GDM1 (cell line): Measurements from ENCODE around the gene NCKAP5.
"Not testable (repeated sequence)": the region's sequence is repeated elsewhere in the genome, so short reads cannot be mapped to it uniquely, and the experiment has no call there.

Experiments used
- DNase-seq: peaks from one replicate; lab custom pipeline; 2025; lab: John Stamatoyannopoulos, UW

NCKAP5 gene

DNA sequence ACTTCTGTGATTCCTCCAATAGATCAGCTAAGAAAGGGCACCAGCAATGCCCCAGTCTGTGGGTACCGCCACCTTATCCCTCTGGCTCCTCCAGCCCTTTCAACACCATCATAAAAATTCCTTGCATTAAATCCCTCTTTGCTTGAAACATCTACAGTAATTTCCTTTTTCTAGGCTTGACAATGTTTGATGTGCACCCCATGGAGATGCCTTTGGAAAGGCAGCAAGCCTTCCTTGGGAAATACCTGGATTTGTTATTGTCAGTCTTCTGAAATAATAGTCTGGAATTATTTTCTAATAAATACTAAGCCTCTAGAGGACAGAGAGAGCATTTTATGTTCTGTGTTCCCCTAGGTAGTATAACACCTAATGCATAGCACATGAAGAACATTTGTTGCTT lies 46.1 kb downstream of the NCKAP5 start:
- DNase-seq = no peak

DNA sequence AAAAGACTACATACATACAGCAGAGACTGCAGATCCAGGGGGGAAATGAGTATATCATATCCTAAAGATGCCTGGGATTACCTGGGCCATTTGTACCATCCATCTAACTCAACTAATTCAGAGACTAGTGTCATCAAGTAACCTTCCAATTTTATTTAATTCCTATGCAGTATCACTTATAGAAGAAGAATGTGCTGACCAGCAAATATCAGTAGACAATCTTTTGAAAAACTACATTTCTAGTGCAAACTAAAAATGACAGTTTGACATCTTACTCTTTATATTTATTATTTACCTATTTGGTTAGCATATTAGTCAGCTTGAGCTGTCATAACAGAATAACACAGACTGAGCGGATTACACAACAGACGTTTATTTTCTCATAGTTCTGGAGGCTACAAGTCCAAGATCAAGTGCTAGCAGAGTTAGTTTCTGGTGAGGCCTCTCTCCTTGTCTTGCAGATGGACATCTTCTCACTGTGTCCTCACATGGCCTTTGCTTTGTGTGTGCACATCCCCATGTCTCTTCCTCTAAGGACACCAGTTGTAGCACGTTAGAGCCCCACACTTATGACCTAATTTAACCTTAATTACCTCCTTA lies 47.0 kb downstream of the NCKAP5 start:
- no peak for DNase-seq

DNA sequence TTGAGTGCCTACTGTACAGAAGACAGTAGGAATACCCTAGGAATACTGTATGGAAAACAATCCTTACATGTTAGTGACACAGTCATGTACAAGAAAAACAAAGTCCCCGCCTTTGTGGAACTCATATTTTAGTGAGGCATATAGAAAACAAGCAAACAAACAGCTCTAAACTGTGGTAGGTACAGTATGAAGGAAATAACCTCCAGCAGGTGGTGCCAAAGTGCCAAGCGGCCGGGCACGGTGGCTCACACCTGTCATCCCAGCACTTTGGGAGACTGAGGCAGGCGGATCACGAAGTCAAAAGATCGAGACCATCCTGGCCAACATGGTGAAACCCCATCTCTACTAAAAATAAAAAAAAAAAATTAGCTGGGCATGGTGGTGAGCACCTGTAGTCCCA lies 48.6 kb downstream of the NCKAP5 start:
- not testable (repeated sequence) for DNase-seq

DNA sequence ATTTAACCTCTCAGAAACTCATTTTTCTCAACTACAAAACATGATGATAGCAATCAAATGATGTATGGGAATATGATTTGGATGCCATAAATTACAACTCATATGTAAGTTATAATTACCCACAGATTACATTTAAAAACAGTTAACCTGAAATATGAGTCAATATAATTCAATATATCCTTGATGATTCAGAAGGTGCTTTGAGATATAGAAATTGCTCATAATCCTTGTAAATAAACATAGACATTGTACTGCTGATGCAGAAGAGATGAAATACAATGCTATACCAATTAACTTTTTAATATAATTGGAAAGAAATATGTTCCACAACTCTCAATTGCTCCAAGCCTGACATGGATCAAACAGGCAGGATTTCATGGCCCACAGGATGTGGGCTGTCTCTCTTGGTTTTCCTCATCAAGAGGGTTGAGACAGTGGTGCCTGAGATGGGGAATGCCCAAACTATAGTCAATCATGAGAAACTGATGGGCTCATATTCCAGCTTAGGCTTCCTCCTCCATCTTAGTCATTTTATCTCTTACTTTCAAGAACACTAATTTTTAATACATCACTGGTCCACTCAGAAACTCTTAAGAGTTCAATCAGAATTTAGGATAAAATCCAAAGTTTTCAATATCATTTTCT lies 49.4 kb downstream of the NCKAP5 start:
- DNase-seq = no peak

DNA sequence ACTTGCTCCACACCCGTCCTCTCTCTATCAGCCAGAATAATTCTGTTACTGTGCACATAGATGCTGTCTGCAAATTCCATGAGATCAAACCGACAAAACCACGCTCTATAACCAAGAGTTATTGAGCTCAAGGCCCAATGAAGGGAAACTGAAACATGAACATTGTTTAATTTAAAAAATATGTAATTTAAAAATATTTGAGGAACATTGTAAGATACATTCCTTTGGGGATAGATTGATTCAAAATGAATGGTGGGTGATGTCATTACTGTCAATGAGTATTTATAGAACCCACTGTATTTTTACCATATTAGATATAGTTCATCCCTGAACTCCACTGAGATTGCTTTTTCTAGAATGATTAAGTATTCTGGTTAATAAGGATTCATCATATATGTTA lies 50.4 kb downstream of the NCKAP5 start:
- DNase-seq = no peak

DNA sequence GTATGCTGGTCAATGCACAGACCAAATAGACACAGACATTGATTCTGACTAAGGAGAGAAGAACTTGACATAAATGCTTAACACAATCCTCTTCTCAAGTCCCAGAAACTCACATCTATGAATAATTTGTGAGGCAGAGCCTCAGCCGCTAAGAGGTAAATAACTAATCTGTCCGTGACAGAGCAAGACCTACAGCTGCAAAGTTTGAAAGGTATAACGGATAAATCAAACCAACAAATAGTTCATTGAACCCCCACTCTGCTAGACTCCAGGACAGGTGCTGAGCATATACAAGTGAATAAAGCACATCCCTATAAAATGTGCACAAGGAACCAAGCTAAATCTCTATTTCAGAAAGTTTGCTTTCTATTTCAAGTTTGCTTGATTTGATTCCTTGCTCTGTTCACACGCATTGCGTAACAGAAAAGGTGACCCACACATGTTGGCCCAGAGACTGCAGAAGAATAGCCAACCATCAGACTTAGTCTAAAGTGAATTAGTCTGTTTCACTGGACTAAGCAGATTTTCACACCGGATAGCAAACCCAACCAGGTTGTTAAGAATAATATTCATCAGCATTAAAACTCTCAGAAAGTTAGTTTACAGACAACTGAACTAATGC lies 51.7 kb downstream of the NCKAP5 start:
- no peak for DNase-seq

DNA sequence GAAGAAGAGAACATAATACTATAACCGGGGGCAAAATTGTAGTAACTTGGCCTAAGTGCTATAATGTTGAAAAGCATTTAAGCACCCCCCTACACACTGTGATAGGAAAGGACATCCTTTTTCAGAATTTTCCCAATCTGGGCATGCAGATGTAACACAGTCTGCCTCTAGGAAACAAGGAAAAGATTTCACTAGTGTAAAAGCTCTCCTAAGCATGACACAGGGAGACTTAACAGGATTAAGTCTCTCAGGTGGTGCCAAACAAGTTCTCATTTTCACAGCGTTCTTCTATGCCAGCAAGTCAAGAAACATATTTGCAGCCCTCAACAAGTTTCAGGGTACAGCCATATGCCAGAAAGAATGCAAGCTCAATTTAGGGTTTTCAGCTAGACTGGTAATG lies 53.0 kb downstream of the NCKAP5 start:
- no peak for DNase-seq

DNA sequence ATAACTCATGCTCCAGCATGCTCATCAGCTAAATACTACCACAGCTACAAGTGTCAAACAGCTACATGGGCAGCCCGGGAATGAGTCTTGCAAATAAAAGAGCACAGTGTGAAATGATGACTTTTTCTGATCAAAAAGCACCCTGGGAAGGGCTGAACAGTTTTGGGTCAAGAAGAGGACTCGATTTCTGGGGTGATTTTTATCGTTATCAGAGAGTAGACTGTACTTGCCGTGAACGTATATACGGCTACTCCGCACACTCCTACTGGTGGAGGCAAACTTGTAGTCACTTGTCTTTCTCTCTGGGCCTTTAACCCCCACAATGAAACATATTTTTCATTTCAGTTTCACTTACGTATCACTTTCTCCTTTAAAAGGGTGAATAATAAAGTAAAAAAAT lies 54.4 kb downstream of the NCKAP5 start:
- DNase-seq = no peak

DNA sequence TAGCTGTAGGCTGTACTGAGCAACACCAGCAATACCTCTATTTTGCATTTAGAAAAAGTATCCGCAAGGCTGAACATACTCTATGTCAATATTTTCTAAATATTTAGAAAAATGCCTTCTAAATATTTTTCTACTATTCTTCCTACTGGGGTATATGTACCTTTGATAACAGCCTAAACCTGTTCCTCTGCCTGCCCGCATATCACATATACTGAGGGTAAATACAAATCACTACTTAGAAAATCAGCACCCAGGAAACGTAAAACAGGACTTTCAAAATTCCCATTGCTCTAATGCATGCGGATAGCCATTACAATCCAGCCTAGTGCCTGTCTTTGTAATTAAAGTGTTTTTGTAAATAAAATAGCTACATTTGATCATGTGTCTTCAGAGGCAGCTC lies 56.1 kb downstream of the NCKAP5 start:
- DNase-seq = no peak

DNA sequence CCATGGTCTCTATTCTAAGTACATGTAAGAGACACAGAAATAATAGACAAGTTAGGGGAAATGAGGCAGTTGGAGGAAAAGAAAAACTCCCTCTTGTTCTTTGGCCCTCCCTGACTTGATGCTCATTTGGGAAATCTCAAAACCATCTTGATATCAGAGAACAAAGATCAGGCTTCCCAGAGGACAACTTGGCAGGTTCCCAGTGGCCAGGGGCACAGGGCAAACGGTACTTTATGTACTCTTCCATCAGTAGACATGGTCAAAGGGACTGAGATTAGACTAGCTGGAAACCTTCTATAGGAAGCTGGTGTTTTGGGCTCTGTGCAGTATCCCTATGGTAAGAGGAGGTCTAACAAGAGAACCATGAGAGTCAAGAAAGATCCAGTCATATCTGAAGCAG lies 56.6 kb downstream of the NCKAP5 start:
- no peak for DNase-seq

DNA sequence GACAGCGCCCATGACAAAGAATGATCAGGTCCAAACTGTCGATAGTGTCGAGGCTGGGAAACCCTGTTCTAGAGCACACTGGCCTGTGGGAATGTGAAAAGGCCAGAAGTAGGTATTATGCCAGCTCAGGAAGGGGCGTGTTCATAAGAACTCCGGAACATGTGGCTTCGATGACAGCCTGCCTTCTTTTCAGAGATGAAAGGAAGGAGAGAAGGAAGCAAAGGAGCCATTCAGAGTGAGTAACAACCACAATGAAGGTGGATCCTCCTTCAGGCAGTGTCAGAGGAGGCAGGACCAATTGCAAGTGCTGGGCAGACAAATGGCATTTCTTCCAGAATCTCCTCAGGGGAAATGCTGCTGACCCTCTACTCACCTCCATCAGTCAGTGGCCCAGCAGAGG lies 58.5 kb downstream of the NCKAP5 start:
- DNase-seq = no peak

DNA sequence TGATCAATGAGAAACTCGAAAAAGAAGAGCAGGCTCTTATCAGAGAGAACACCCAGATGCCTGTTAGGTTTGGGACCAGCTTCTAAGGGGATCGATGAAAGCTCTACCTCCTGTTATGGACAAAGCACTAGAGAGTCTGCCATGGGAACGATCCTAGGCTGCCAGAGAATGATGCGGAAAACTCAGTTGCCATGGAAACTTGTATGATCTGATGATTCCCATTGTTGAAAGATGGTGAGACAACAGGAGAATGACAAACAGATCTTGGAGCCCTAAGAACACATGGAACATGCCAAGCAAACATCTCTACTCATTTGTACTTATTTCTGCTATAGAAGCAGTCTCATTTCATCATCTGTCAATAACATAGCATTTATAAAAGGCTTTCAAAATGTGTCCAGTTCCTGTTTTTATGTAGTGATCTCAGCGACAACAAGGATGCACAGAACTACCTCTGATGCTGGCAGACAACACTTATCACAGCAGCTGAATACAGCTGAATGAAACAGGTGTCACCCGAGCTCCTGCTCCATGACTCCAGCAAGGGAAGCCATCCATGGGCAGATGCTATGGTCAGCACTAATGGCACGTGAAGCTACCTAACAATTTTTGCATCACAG lies 59.6 kb downstream of the NCKAP5 start:
- DNase-seq = no peak

DNA sequence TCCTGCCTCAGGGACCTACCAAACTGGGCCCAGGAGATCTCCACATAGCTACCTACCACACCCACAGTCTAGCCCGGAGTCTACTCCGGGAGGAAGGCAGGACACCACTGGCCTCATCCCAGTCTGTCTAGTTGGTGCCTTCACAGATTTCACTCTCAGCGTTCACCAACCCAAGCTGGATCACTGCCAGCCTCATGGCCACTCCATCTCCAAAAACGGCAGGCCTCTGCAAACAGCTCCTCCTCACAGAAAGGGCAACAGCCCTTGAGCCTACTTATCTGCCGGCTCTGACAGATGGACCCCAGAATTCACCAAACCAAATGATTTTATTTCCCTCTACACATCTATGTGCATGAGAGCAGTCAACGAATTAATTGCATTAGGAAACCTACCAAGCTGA lies 61.3 kb downstream of the NCKAP5 start:
- no peak for DNase-seq

DNA sequence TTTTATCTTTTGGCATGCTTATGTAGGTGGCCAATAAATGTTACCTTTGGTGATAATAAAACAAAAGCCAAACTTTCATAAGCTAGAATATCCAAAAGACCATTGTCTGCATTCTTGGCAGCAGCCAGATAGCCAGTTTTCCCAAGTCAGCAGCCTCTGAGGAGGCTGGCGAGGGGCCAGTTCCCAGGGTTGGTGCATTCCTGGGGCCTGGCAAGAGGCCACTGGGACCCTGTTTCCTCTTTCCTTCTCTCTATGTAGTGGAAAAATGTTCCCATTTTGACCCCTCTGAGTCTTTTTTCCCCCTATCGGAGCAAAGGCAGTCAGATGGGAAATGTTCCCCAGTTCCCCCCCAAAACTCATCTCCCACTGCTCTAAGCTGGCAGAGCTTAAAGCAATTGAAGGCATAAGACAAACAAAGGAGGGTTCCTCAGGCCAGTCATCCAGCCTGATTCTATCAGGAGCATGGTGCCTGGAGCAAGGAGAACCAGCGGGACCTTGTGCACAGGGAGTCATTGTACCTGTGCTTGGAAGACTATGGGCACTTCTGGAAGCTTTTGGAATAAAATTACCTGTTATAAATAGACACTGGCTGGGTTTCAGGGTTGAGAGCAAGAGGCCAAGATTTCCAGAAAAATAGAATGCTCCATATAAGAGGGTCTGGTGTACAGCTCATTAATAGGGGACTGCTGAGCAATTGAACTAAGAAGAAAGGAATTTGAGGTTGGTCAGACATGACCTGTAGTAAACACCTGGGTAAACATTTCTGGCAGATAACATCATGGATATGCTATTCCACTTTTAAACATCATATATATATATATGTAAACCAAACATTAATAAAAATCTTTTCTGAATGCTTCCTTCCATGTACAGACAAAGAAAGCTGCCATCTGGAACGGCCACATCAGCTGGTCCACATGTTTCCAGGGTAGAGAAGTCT lies 63.4 kb downstream of the NCKAP5 start:
- DNase-seq = no peak

DNA sequence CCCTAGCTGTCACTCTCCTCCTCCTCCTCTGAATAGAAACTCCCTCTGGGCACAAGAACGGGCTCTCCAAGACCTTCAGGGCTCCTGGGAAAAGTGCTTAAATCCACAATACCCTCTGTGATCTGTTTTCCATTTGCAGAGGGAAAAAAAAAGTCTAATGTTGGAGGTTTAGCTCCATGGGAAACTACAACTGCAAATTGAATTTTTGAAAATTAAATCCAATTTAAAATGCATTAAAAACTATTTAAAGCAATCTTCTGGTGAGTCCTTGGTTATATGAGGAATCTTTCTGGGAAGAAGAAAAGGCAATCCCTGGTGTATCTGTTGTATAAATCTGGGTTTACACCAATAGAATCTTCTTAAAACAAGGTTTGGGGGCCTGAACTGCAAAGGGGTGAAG lies 64.3 kb downstream of the NCKAP5 start:
- no peak for DNase-seq

DNA sequence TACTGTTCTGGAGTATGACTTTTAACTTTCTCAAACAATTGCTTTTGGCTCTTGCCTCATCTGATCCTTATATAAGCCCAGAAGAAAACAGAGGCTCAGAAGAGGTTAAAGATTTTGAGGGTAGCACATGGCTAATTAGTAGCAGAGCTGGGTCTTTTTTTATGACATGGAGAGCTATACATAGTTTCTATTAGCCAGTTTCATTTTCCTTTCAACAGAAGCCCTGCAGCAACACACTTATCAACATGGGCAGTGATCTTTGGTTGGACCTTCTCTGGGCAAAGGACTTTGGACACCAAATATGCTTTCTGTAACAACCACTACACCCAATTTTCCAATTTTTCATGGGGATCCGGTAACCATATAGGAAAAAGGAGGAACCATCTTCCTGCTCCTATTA lies 64.9 kb downstream of the NCKAP5 start:
- DNase-seq = no peak

DNA sequence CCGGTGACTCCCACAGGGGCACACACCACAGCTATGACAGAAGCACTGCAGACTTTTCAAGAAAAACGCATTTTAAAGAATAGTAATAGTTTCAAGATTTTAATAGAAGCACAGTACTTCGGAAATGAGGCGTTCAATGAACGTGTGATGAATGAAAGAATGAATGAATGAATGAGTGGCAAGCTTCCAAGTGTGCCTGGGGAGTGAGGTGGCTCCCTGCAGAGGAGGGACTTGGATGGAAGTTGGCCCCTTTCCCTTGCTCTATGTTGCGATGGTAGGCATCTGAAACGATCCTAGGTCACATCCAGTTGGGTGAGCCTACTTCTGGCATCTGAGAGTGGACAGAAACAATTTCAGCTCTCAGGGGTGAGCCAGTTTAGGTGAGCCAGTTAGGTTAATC lies 65.6 kb downstream of the NCKAP5 start:
- no peak for DNase-seq

DNA sequence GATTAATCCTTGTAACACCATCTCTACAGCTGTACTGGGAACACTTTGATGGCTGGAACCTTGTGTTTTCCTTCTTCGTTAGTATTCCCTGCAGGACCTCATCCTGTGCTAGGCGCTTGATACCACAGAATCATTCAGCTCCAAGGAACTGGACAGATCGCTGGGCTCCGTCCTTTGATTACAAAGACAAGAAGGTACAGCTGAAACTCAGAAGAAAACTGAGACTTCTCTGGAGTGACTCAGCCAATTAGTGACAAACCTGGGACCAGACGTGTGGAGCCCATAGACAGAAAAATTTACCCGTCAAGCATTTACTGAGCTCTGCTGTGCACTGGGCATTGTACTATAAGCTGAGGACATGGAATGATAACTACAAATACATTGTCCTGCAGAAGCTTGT lies 67.3 kb downstream of the NCKAP5 start:
- no peak for DNase-seq

DNA sequence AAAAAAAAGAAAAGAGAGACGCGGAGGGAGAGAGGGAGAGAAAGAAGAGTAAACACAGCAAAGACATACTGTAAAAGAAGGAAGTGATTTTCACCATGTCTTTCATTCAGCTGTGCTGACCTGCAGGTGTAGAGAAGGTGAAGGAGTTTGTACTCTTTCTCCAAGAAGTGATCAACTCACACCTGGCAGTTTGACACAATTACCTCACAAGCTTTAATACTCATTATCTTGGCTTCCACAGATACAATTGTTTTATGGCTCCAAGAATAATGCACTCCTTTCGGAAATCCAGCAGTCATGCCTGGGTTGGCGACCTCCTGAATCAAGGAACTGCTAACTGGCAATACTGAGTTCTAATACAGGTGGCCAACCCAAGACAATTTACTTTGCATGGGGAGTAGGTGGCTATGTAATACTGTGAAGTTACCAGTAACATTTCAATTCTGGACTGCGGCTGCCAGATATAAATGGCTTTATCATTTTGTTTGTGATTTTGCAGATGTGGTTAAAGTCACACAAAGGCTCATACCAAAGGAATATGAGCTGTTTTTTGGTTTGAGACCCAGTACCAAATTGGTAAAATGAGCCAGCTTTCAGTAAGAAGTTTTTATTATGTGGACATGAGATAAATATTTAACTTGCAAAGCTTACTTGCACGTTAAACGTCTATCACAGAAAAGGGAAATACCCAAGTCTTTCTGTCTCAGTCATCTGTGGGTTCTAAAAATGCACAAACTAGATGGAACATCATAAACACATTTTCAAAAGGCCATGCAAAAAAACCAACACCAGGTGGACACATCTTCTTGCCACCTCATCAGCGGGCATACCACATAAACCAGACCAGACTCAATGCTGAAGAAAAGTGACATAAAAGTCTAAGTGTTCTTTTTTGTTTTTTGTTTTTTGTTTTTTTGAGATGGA lies 69.3 kb downstream of the NCKAP5 start:
- no peak for DNase-seq

DNA sequence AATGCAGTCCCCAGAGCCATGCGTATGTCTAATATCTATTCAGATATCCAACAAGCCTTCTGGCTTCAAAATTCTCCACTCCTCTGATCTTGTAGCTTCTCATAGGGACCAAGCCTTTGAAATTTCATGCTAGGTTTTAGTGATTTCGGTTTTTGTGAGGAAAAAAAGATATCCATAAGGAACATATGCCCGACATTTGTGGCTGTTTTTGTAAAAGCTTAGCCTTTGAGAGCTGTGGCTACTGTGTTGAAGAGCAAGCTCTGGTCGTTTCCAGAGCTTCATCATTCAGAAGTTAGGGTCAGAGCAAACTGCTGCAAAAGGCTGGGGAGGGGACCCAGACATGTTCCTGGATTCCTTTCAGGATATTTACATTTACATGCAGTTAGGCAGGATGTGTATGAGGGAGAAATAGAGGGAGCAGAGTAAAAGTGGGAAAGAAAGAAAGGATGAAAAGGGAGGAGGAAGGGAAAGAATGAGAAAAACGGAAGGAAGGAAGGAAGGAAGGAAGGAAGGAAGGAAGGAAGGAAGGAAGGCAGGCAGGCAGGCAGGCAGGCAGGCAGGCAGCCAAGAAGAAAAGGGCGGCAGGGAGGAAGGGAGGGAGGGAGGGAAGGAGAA lies 70.2 kb downstream of the NCKAP5 start:
- no peak for DNase-seq
